GM23338 (cell line): ENCODE data around the gene DHX32. TPM values are rescaled to one million over a fixed set of nuclear protein-coding genes. Genes with fewer than 3 reads are reported as not detected.

Source experiments
- ATAC-seq: fragments of 200-7000 bp; cut with Tn5 transposase; 3 replicates; pipeline ENCODE4 v1.9.1; 2020
- DNase-seq: peaks from one replicate; pipeline ENCODE4 v3.0.0-alpha.2; 2015; ENCODE audit warnings: low spot score
- H2AFZ ChIP-seq: fragments of 200-600 bp; sonication (generic); 2 replicates; pipeline ENCODE4 v1.8.0; 2016; ENCODE audit warnings: antibody characterized with exemption, mild to moderate bottlenecking, moderate library complexity
- H3F3A ChIP-seq: fragments of 200-600 bp; sonication (generic); replicated peaks from 2 replicates; pipeline ENCODE4 v1.8.0; 2017; ENCODE audit warnings: antibody characterized with exemption, mixed run types, low read depth
- H3K27ac ChIP-seq: fragments of 200-600 bp; sonication (generic); 2 replicates; pipeline ENCODE4 v1.6.1; 2016; ENCODE audit warnings: low read depth
- H3K27me3 ChIP-seq: fragments of 200-600 bp; sonication (generic); 2 replicates; pipeline ENCODE4 v1.8.0; 2016; ENCODE audit warnings: mild to moderate bottlenecking, mixed run types, moderate library complexity; ENCODE audit not compliant: insufficient read depth
- H3K36me3 ChIP-seq: fragments of 200-600 bp; sonication (generic); 2 replicates; pipeline ENCODE4 v1.8.0; 2016; ENCODE audit warnings: mild to moderate bottlenecking; ENCODE audit not compliant: insufficient read depth
- H3K4me1 ChIP-seq: fragments of 200-600 bp; sonication (generic); 2 replicates; pipeline ENCODE4 v1.8.0; 2016; ENCODE audit warnings: mild to moderate bottlenecking, moderate library complexity; ENCODE audit not compliant: insufficient read depth
- H3K4me2 ChIP-seq: fragments of 200-600 bp; sonication (generic); 2 replicates; pipeline ENCODE4 v1.7.1; 2017; ENCODE audit warnings: mixed run types
- H3K4me3 ChIP-seq: fragments of 200-600 bp; sonication (generic); 2 replicates; pipeline ENCODE4 v1.6.1; 2016; ENCODE audit warnings: mixed run types
- H3K79me2 ChIP-seq: fragments of 200-600 bp; sonication (generic); replicated peaks from 2 replicates; pipeline ENCODE4 v1.8.0; 2017; ENCODE audit warnings: mild to moderate bottlenecking; ENCODE audit not compliant: insufficient read depth
- H3K9me2 ChIP-seq: fragments of 200-600 bp; sonication (generic); 2 replicates; pipeline ENCODE4 v1.8.0; 2017; ENCODE audit not compliant: insufficient read depth
- H4K20me1 ChIP-seq: fragments of 200-600 bp; sonication (generic); replicated peaks from 2 replicates; pipeline ENCODE4 v1.8.0; 2017; ENCODE audit warnings: mild to moderate bottlenecking; ENCODE audit not compliant: insufficient read depth
- H3K27ac Mint-ChIP-seq: 2 replicates; pipeline ENCODE4 v1.8.0; 2020; ENCODE audit warnings: inconsistent platforms, mild to moderate bottlenecking, moderate library complexity, mixed read lengths
- H3K27me3 Mint-ChIP-seq: 3 replicates; pipeline ENCODE4 v1.8.0; 2022; ENCODE audit warnings: low read depth, mild to moderate bottlenecking, moderate library complexity, mixed read lengths, inconsistent platforms; ENCODE audit not compliant: insufficient read depth, poor library complexity
- H3K36me3 Mint-ChIP-seq: 3 replicates; pipeline ENCODE4 v1.8.0; 2021; ENCODE audit warnings: low read depth, mild to moderate bottlenecking, inconsistent platforms, moderate library complexity, mixed read lengths
- H3K4me1 Mint-ChIP-seq: 3 replicates; pipeline ENCODE4 v1.8.0; 2020; ENCODE audit warnings: mild to moderate bottlenecking, inconsistent platforms, mixed read lengths
- H3K4me3 Mint-ChIP-seq: 3 replicates; pipeline ENCODE4 v1.8.0; 2021; ENCODE audit warnings: moderate library complexity, mild to moderate bottlenecking, inconsistent platforms, mixed read lengths
- H3K9me3 Mint-ChIP-seq: 3 replicates; pipeline ENCODE4 v1.8.0; 2020; ENCODE audit warnings: moderate library complexity, mild to moderate bottlenecking, inconsistent platforms, mixed read lengths
- CREB1 ChIP-seq: fragments of 250-450 bp; sonication (Bioruptor Pico); IDR thresholded peaks from 2 replicates; pipeline ENCODE4 v1.5.0; 2020; ENCODE audit warnings: low read depth, mild to moderate bottlenecking, moderate library complexity
- CTCF ChIP-seq, 2 experiments: fragments of 200-600 bp in 1 of 2; sonication (generic) in 1 of 2; conservative IDR thresholded peaks; 2 replicates each; pipeline versions ENCODE4 v1.5.1 to v1.6.1; 2016 to 2017; ENCODE audit warnings: antibody characterized with exemption in 2 of 2, low read depth in 2 of 2, mild to moderate bottlenecking in 2 of 2, moderate library complexity in 1 of 2
- EZH2 ChIP-seq: fragments of 200-600 bp; sonication (generic); IDR thresholded peaks from one replicate; pipeline ENCODE4 v1.8.0; 2017; ENCODE audit warnings: antibody characterized with exemption, mild to moderate bottlenecking, low read depth; ENCODE audit not compliant: unreplicated experiment
- EZH2phosphoT487 ChIP-seq: fragments of 200-600 bp; sonication (generic); IDR thresholded peaks from one replicate; pipeline ENCODE4 v1.8.1; 2018; ENCODE audit warnings: antibody characterized with exemption; ENCODE audit not compliant: unreplicated experiment
- JUNB ChIP-seq: IDR thresholded peaks from one replicate; pipeline ENCODE4 v1.6.1; 2016; ENCODE audit warnings: antibody characterized with exemption; ENCODE audit not compliant: unreplicated experiment
- NANOG ChIP-seq: IDR thresholded peaks from 2 replicates; pipeline ENCODE4 v1.6.1; 2016; ENCODE audit warnings: antibody characterized with exemption, borderline replicate concordance
- POLR2AphosphoS5 ChIP-seq: IDR thresholded peaks from 2 replicates; pipeline ENCODE4 v1.6.1; 2016; ENCODE audit warnings: antibody characterized with exemption, low read depth
- STAT1 ChIP-seq: IDR thresholded peaks from one replicate; pipeline ENCODE4 v1.6.1; 2016; ENCODE audit warnings: antibody characterized with exemption; ENCODE audit not compliant: unreplicated experiment
- ZNF114 ChIP-seq: fragments of 250-450 bp; sonication (Bioruptor Pico); IDR thresholded peaks from 2 replicates; pipeline ENCODE4 v1.5.0; 2020; ENCODE audit warnings: mild to moderate bottlenecking, moderate library complexity
- ZNF331 ChIP-seq: fragments of 250-450 bp; sonication (Bioruptor Pico); IDR thresholded peaks from 2 replicates; pipeline ENCODE4 v1.5.0; 2020; ENCODE audit warnings: low read depth, mild to moderate bottlenecking, moderate library complexity
- ZNF462 ChIP-seq: fragments of 250-450 bp; sonication (Bioruptor Pico); IDR thresholded peaks from 2 replicates; pipeline ENCODE4 v1.5.0; 2020; ENCODE audit warnings: mild to moderate bottlenecking, moderate library complexity
- polyA plus RNA-seq: library from polyadenylated mRNA; unstranded; fragments of >200 nt; fragmentation: Nextera tagmentation; extraction: Ambion mirVana; gene quantifications from 2 replicates; pipeline ENCODE4 v1.2.1, GENCODE V29; 2016
- total RNA-seq: library from RNA; depleted of rRNA; stranded (reverse); fragments of >200 nt; shearing (Covaris generic); gene quantifications from 2 replicates; pipeline ENCODE4 v1.2.3, GENCODE V29; 2014
- TF ChIP-seq, protein P1 (sequence below): IDR thresholded peaks from 2 replicates; pipeline ENCODE4 v1.6.1; 2016; ENCODE audit warnings: antibody characterized with exemption
- TF ChIP-seq, protein P2 (sequence below): IDR thresholded peaks from one replicate; pipeline ENCODE4 v1.6.1; 2018; ENCODE audit warnings: antibody characterized with exemption; ENCODE audit not compliant: unreplicated experiment

Gene DHX32
- total and polyA plus RNA-seq, 2 experiments from 2014 or later: 9.5 to 21.6 TPM

DNA sequence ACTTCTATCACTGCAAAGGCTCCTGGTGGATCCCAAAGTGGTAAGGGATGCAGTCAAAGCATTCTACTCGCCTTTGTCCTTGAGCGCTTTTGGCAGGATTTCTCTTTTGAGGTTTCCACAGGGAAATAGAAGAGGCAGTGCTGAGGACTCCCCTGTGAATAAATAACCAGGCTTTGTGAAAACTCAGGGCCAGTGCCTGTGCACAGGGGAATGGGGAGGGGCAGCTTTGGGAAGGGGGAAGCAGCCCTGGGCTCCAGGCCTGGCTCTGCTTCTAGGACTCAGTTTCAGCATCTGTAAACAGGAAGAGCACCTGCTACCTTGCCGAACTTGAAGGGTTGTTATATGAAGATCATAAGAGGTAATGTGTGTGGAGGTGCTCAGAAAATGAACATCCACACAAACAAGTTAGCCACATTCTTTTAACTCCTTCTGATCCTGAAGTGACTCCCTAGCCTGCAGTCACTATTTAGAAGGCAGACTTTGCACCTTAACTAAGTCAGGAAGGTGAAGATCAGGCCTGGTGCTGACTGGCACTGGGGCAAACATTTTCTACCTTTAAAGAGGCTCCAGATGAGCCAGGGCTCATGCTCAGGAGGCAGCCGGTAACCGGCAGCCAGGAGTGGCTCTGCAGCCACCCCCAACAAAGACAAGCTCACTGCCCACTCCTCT is 83.0 kb downstream of the DHX32 start:
- no peak overlapping the region for H3K4me2 ChIP-seq
- TF ChIP-seq ZNF331 (CRISPR knock-in tag) (no peak), NANOG (no peak), CREB1 (CRISPR knock-in tag) (no peak), EZH2phosphoT487 (no peak), ZNF462 (CRISPR knock-in tag) (no peak), POLR2AphosphoS5 (no peak), EZH2 (no peak), CTCF (conservative IDR thresholded peaks at IDR 0.05; ENCODE audit: low read depth in 2 of 2) (no peak), JUNB (no peak), ZNF114 (CRISPR knock-in tag) (no peak), STAT1 (no peak)
- TF ChIP-seq, protein P1, sequence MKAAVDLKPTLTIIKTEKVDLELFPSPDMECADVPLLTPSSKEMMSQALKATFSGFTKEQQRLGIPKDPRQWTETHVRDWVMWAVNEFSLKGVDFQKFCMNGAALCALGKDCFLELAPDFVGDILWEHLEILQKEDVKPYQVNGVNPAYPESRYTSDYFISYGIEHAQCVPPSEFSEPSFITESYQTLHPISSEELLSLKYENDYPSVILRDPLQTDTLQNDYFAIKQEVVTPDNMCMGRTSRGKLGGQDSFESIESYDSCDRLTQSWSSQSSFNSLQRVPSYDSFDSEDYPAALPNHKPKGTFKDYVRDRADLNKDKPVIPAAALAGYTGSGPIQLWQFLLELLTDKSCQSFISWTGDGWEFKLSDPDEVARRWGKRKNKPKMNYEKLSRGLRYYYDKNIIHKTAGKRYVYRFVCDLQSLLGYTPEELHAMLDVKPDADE: no peak
- TF ChIP-seq, protein P2, sequence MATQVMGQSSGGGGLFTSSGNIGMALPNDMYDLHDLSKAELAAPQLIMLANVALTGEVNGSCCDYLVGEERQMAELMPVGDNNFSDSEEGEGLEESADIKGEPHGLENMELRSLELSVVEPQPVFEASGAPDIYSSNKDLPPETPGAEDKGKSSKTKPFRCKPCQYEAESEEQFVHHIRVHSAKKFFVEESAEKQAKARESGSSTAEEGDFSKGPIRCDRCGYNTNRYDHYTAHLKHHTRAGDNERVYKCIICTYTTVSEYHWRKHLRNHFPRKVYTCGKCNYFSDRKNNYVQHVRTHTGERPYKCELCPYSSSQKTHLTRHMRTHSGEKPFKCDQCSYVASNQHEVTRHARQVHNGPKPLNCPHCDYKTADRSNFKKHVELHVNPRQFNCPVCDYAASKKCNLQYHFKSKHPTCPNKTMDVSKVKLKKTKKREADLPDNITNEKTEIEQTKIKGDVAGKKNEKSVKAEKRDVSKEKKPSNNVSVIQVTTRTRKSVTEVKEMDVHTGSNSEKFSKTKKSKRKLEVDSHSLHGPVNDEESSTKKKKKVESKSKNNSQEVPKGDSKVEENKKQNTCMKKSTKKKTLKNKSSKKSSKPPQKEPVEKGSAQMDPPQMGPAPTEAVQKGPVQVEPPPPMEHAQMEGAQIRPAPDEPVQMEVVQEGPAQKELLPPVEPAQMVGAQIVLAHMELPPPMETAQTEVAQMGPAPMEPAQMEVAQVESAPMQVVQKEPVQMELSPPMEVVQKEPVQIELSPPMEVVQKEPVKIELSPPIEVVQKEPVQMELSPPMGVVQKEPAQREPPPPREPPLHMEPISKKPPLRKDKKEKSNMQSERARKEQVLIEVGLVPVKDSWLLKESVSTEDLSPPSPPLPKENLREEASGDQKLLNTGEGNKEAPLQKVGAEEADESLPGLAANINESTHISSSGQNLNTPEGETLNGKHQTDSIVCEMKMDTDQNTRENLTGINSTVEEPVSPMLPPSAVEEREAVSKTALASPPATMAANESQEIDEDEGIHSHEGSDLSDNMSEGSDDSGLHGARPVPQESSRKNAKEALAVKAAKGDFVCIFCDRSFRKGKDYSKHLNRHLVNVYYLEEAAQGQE: no peak
- Mint-ChIP-seq H3K4me3 (no peak overlapping the region), H3K4me1 (no peaks in the 10 kb centered on the region; the same call in 2 of the 3 replicates), H3K27ac (no peak overlapping the region), H3K9me3 (no peaks in the 10 kb centered on the region), H3K36me3 (peaks cover 31% of the 10 kb centered on the region), H3K27me3 (peaks cover 1% of the 10 kb centered on the region)
- no peak for ATAC-seq
- H3K79me2 ChIP-seq: no peaks in the 10 kb centered on the region
- H2AFZ ChIP-seq: no peak overlapping the region
- H3K9me2 ChIP-seq: 0 out of 2 replicates have a peak, but pooled peaks cover 3% of the 10 kb centered on the region
- no peaks in the 10 kb centered on the region for H3K27me3 ChIP-seq
- H3K36me3 ChIP-seq: no peaks in the 10 kb centered on the region
- H4K20me1 ChIP-seq: no peaks in the 10 kb centered on the region; the same call in 1 of the 2 replicates
- DNase-seq: no peak
- no peak overlapping the region for H3K27ac ChIP-seq
- H3F3A ChIP-seq: no peaks in the 10 kb centered on the region
- H3K4me1 ChIP-seq: no peaks in the 10 kb centered on the region
- no peak overlapping the region for H3K4me3 ChIP-seq
